Mesenteric fat pad (tissue), 1 donor: Measurements from ENCODE around the gene ST7. TPM values are rescaled to one million over a fixed set of nuclear protein-coding genes. Genes with fewer than 3 reads are reported as not detected.
"Not testable (repeated sequence)": the region's sequence is repeated elsewhere in the genome, so short reads cannot be mapped to it uniquely, and the experiment has no call there.

ENCODE experiments used
- DNase-seq: peaks from one replicate; pipeline ENCODE4 v3.0.0-alpha.2; 2020; ENCODE audit warnings: low spot score
- total RNA-seq: library from RNA; stranded (reverse); fragmentation: NEBNext Ultra II Directional; extraction: Animal tissue kit (Norgen Biotek cat#: 25700); gene quantifications from one replicate; pipeline ENCODE4 v1.2.1, GENCODE V29; 2021
- donor health status: DM: yes; HTN: yes; CAD: no.

The ST7 gene
- total RNA-seq, 1 donor from 2014 or later = 17.3 TPM

DNA sequence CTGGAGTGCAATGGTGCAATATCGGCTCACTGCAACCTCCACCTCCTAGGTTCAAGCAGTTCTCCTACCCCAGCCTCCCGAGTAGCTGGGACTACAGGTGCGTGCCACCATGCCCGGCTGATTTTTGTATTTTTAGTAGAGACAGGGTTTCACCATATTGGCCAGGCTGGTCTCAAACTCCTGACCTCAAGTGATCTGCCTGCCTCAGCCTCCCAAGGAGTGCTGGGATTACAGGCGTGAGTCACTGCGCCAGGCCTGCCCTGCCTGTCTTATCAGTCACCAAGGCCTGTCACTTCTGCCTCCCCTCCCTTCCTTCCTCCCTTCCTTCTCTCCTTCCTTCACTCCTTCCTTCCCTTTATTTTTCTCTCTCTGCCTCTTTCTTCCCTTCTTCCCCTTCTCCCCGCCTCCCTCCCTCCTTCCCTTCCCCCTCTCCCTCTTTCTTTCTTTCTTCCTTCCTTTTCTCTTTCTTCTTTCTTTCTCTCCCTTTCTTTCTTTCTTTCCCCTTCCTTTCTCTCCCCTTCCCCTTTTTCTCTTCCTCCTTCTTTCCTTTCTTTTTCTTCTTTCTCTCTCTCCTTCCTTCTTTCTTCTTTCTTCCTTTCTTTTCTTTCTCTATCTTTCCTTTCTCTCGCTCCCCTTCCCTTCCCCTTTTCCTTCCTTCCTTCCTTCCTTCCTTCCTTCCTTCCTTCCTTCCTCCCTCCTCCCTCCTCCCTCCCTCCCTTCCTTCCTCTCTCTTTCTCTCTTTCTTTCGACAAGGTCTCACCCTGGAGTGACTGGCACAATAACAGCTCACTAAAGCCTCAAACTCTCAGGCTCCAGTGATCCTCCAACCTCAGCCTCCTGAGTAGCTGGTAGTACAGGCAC lies 3.1 kb upstream of the ST7 start:
- DNase-seq = no peak

DNA sequence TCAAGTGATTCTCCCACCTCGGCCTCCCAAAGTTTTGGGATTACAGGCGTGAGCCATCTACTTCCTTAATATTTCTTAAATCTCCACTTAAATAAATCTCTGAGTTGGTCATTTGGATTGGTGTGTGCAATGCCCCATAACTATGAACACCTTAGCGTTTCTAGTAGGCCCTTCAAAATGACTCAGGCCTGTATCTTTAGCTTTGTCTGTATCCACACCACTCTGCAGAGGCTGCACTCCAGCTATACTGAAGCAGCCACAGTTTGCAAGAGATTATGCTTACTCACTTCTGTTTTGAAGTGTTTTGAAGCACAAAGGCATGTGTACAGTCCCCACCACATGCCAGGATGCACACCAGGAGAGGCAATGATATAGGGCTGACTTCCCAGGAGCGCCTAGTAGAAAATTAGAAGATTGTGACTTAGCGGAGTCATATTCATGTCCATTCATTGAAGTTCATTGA lies 2.4 kb upstream of the ST7 start:
- no peak for DNase-seq

DNA sequence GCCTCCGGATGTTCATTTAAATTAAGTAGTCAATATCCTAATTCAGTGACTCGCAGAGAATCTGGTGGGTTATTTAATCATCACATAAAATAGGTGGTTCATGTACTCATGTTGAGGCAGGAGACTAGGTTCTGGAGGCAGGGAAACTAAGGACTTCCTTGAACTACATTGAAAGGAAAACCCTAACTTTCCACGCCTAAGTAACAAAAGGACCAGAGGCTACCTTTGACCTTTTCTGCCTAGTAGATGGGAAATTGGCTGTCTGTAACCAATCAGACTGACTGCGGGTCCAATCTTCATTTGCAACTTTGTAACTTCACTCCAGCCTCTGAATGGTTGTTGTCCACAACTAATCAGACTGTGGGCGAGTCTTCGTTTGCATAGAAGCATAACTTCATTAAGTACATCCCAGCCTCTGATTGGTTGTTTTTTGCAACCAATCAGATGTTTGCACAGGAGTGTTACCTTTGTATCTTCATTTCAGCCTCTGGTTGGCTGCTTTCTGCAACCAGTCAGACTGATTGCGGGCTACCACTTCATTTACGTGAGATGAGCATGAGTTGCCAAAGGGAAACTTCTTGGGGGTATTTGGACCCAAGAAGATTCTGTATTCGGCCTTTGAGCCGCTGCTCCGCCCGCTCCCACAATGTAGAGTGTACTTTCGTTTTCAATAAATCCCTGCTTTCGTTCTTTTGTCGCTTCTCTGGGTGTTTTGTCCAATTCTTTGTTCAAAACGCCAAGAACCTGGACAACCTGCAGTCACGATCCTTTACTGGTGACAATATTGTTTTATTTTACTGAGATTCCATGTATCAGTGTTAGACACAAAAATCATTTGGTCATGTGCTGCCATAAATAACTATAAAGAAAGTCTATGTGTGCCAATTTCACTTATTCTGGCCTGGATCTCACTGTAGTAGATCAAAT lies 1.7 kb upstream of the ST7 start:
- no peak for DNase-seq

DNA sequence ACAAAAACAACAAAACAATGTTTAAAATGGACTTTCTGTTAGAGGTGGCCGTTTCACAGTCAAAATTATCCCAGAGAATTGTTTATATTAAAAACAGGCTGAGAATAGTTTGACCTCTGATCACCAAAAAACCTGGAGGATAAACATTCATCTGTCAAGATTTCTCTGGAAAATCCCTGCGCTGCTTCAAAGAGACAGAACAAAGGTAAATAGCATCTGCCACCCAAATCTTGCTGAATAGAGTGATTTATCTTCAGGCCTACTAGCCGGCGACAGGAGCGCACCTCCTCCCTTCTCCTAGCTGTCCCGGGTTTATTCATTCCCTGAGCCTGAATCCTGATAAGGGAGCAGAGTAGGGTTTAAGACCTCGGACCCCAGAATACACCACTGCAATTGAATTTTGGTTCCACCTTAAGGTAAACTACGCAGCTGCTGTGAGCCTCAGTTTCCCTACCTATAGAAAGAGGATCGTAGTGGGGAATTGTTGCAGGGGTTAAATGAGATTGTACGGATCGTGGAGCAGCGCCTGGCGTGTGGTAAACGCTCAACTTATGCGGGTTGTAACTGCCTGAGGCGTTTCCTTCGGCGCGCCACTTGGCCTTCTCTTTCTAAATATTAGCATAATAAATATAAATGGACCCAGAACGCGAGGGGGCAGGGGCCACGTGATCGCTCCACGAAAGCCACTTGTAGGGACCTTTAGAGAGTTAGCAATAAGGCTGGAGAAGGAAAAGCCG lies 498 bp upstream of the ST7 start:
- no peak for DNase-seq

DNA sequence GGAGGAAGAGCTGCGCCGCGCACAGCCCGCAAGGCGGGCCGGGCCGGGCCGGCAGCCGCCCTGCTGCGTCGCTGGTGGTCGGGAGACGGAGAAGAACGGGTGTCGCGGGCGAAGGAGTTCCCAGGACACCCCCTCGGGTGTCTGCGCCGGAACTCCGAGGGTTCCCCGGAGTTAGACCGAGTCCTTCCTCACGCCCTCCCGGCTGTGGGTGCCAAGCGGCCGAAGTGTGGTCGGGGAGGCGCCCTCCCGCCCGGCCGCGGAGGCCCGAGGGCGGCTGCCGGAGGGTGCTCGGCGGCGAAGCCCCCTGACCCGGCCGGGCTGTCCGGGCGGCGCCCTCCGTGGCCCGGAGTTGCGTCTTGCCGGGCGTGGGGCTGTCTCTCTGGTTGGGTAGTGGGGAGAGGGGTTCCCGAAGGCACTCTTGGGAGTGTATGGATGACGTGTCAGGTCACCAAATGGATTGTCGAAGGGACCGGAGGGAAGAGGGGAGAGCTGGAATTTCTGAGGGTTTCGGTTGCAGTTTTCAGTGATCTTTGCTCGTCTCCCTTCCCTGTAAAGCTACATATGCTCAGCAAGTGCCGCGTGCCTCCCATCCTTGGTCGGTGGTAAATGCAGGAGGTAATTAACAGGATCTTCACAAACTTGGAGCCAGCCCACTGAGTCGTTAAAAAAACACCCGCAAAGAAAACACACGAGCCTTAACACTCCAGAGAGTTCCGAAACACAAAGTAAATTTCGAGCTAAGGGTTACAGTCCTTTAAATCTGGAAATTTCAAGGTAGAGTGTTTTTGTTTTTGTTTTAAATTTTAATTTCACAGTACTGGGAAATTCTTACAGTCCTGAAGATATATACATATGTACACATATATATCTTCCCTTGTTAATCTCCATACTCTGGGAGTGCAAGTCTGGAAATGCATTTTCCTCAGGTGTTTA lies 871 bp downstream of the ST7 start:
- DNase-seq = no peak

DNA sequence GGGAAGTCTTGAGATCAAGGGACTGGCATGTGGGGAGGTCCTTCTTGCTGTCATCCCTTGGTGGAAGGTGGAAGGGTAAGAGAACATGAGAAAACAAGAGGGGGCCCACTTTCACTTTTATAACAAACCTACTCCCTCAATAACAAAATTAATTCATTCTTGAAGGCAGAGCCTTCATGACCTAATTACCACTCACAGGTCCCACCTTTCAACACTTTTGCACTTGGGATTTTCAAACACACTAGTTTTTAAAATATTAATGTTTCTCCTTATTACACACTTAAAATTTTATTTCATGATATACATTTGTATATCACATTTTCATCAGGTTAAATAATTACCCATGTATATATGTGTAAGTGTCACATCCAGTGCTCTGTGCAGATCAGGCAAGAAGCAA lies 2.0 kb downstream of the ST7 start:
- DNase-seq = no peak

DNA sequence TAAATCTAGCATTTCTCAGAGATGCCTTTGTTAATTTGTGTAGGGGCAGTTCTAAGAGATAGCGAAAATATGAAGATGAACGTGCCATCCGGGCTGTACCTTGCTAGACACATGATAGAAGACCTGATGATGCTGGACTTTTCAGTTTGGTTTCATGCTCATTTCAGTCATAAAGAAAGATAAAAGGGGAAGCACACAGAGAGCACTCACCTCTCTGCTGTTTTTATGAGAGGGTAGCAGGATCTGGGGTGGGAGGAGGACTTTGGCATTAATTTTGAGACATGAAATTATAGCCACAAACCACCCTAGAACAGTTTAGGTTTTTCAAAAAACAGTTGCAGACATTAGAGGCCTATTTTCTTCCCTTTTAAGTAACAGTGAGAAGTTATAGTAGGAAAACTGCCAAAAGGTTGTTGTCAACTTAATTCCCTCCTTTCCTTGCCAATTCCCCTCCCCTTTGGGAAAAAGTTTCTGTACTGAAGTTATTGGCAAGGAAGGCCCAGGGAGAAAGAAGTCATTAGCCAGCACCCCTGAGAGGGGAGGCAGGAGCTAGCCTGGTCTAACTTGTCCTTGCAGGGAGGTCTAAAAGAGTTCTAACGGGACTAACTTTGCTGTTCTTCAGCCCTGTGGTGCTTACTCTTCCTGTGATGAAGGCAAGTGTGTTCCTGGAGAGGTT lies 2.6 kb downstream of the ST7 start:
- DNase-seq = no peak

DNA sequence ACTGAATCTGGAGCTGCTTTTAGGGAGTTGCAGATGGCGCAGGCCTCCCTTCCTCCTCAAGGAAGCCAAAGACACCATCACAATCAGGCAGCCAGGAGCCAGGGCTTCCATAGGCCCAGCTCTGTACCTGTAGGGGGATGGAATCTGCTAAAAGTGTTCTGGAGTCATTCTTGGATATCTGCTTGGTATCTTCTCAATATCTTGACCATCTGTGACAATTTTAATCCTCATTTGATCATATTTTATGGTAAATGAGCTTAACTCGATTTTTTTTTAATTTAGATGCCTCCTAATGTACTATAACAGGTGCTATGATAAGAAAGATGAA lies 3.1 kb downstream of the ST7 start:
- DNase-seq = no peak

DNA sequence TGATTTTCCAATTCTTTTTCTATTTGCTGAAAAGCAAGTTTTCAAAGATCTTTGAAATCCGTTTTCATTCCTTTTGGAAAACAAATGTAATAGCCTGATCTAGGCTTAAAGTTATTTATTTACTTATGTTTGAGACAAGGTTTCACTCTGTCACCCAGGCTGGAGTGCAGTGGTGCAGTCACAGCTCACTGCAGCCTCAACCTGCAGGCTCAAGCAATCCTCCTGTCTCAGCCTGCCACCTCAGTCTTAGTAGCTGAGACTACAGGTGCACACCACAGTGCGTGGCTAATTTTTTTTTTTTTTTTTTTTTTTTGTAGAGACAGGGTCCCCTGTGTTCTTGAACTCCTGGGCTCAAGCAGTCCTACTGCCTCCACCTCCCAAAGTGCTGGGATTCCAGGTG lies 4.6 kb downstream of the ST7 start:
- DNase-seq = no peak

DNA sequence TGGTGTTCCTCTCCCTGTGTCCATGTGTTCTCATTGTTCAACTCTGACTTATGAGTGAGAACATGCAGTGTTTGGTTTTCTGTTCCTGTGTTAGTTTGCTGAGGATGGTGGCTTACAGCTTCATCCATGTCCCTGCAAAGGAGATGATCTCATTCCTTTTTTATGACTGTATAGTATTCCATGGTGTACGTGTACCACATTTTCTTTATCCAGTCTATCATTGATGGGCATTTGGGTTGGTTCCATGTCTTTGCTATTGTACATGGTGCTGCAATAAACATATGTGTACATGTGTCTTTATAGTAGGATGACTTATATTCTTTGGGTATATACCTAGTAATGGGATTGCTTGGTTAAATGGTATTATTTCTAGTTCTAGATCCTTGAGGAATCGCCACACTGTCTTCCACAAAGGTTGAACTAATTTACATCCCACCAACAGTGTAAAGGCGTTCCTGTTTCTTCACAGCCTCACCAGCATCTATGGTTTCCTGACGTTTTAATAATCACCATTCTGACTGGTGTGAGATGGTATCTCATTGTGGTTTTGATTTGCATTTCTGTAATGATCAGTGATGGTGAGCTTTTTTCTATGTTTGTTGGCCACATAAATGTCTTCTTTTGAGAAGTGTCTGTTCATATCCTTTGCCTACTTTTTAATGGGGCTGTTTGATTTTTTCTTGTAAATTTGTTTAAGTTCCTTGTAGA lies 8.8 kb downstream of the ST7 start:
- DNase-seq = not testable (repeated sequence)

DNA sequence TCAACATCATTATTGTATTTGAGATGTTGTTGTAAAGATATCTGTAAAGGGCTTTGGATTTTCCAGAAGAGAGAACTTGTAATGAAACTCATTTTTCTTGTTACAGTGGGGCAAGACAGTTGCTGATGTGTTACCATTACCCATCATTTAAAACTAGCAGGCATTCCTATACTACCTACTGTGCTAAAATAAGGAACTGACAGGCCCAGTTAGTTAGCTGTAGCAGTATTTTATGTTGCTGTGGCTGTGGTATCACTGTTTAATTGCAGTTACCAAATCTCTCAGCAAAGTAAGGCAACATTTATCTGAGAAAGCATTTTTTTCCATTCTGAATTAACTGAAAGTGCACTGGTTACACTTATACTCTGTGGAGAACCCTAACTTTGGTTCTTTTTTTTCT lies 9.9 kb downstream of the ST7 start:
- DNase-seq = no peak

DNA sequence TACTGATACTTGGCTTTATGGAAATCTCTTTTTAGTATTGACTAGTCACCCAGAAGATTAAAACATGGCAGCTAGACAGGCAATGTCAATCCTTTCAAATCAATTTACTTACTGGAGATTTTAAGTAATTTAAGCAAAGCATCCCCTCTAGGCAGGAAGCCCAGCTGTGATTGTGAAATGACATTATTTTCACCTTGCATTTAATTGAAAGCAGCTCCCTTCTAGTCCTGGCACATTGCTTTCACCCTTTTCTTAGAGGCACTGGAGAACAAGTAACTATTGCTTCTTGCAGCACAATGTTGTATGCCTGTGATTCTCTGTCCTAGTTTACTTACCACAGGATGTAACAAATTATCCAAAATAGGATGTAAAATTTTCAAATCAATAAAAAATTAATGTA lies 13.3 kb downstream of the ST7 start:
- DNase-seq = no peak

DNA sequence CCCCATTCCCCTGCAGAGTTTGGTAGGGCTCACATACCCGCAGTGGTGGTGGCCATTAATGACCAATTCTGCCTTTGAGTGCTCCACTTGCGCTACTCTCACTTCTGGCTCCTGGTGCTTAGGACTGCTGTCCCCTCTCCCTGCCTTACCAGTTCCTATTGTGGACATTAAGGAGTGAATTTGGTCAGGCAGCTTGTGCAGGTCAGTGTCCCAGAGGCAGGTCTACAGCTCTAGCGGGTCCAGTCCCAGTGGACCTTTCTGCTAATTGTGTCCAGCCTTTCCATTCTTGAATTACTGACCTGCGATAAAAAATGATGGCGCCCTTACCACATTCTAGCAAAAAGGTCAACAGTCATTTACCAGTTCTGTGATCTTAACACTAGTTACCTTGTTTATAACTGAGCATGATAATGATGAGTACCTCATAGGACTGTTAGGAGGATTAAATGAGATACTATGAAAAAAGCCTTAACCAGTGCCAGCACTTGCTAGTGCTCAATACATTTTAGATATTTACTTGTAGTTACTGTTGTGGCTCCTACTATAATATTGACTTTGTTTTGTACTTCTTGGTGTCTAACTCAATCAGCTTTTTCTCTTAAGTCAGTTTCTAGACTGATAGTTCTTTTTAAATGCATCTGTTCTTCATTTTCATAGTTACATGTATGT lies 14.1 kb downstream of the ST7 start:
- no peak for DNase-seq

DNA sequence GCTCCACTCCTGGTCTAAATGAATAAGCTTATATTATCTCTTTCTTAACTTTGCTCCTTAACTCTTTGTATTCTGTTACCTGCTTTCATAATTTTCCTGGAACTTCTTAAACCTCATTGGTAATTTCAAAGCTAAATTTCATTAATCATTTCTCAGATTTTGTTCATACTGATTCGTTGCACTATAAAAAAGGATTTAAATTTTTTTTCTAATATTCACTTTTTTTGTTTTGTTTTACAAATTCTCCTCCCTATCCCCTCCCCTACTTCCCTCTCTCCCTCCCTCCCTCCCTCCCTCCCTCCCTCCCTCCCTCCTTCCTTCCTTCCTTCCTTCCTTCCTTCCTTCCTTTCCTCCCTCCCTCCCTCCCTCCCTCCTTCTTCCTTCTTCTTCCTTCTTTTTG lies 14.7 kb downstream of the ST7 start:
- no peak for DNase-seq

DNA sequence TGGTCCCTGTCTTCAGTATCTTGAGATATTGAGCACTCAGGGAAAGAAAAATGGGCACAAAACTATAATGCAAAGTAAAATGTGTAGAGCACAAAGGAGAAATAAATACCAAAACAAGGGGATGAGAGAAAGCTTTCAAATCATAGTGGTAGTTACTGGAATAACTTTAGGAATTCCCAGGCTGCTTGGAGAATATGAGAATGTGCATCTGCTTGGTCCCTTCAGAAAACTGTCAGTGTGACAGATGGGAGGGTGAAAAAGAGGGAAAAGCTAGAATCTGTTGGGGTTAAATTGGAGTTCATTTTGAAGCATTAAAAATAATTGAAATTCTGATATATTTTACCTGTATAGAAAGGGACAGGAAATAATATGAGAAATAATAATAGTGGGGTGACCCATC lies 15.3 kb downstream of the ST7 start:
- no peak for DNase-seq

DNA sequence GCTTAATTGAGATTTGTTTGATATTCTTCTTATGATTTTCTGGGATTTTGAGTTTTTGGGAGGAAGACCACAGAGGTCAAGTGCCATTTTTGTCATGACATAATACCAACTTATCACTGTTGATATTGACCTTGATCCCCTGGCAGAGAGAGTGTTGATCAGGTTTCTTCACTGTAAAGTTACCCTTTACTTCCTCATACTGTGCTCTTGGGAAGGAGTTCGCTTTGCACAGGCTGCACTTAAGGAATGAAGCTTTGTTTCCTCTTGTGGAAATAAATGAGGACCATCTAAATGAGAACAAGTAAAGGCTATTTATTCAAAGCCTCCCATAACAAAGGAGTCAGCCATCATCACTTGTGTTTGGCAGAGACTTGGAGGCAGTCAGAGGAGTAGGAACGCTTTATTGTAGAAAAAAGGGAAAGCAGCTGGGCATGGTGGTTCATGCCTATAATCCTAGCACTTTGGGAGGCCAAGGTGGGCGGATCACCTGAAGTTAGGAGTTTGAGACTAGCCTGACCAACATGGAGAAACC lies 16.1 kb downstream of the ST7 start:
- DNase-seq = no peak

DNA sequence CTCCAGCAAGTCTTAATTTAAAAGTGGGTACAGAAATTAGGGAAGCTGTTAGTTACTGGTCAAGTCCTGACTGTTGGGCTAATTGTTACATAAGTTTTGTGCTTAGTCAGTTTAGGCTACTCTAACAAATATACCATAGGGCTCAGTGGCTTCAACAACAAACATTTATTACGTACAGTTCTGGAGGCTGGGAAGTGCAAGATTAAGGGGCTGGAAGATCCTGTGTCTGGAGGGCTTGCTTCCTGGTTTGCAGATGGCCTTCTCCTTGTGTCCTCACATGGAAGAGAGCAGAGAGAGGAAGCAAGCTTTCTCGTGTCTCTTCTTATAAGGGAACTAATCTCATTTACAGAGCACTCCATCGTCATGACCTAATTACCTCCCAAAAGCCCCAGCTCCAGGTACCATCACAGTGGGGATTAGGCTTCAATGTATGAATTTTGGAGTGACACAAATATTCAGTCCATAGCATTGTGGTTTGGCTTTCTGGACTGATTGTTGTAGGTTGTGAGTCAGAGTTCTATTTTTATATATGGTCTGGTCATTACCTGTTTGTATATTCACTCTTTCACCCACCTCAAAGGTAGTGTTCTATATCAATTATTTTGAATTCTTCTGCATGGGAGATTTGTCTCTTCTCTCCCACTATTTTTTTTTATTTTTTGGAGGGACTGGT lies 17.1 kb downstream of the ST7 start:
- DNase-seq = no peak

DNA sequence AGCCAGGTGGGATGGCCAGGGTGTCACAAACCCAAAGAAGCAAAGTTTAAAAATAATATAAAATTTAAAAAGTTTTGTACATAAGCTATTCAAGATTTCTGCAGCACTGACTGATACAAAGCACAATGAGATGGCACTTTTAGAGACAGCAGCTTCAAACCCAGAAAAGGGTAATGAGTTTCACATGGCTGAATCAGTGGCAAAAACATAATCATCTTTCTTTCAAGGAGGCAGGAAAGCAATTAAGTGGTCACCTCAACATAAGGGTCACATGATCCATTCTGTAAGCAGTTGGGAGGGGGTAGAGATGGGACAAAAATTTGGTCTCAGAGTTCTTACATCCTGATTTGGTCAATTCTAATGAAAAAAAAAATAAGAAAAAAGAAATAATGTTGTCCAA lies 17.9 kb downstream of the ST7 start:
- DNase-seq = not testable (repeated sequence)
